Measurements from ENCODE around the gene CFAP99. TPM values are rescaled to one million over a fixed set of nuclear protein-coding genes. Genes with fewer than 3 reads are reported as not detected.

Gene CFAP99
- total and polyA plus RNA-seq, 4 experiments from 2014 or later: 0.12 to 0.19 TPM; not detected in 2

DNA sequence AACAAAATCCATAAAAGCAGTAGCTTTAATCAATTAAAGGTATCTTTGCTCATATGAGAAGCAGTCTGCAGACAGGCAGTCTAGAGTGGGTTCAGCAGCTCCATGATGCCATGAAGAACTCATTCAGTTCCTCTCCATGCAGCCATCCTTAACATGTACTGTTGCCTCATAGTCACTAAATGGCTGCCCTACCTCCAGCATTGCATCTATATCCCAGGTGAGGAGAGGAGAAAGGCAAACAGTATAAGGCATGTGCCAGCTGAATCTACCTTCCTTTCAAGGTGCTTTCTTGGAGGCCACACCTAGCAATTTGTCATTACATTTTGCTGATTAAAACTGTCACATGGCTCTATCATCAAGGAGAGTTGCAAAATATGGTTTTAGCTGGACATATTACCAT lies 13.2 kb downstream of the CFAP99 start:
- Histone ChIP-seq H3K4me3 (ENCODE audit: low read length in 2 of 2) (no peak overlapping the region), H3K9me3 (ENCODE audit: control insufficient read depth in 1 of 2, low read length in 2 of 2) (no peaks in the 10 kb centered on the region), H3K36me3 (ENCODE audit: insufficient read depth, low read length) (no peaks in the 10 kb centered on the region), H3K4me1 (ENCODE audit: insufficient read depth, low read length) (no peaks in the 10 kb centered on the region), H3K27ac (ENCODE audit: low read depth, low read length) (no peak overlapping the region), H3K27me3 (ENCODE audit: insufficient read depth, low read length) (no peaks in the 10 kb centered on the region)
- H3K36me3 Mint-ChIP-seq: no peaks in the 10 kb centered on the region
- peaks cover 3 to 4% of the 10 kb centered on the region in 2 donors for H3K27me3 Mint-ChIP-seq
- CTCF ChIA-PET (ENCODE audit: partially characterized antibody): interaction anchor here (0.8 to 1.5 kb wide), 4 partner anchors 10 to 212 kb away, joined by 3 to 5 read pairs (median 4); no protein-coding TSS in a partner anchor
- no peak overlapping the region for H3K4me3 Mint-ChIP-seq
- no peak for DNase-seq
- POLR2A ChIA-PET (ENCODE audit: partially characterized antibody): no interaction called here
- H3K4me1 Mint-ChIP-seq: no peaks in the 10 kb centered on the region
- no peak overlapping the region for H3K27ac Mint-ChIP-seq
- intact Hi-C loops (cut with micrococcal nuclease): no loop called here
- peaks cover 0 to 2% (median 0%) of the 10 kb centered on the region in 8 donors for H3K9me3 Mint-ChIP-seq

DNA sequence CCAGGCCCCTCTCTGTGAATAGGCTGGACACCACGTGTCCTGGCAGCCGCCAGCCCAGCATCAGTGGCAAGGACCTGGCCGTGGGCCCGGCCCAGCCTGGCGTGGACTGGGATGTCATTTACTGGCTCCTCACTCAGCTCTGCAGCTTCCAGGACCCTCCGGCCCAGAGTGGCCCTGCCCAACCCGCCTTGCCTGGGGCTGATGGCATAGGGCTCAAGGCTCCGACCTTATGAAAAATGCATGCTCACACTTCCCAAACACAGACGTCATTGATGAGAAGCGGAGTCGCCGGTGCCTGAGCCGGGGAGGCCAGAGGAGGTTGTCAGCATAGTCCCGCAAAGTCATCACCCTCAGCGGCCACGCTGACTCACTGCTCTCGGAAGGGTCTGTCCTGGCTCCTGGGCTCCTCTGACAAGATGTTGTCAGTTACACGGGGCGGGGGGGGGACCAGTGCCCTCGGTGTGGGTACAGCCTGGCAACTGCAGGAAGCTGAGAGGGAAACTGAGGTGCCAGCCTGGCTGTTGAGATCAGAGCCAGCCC lies 14.3 kb downstream of the CFAP99 start:
- Histone ChIP-seq H3K4me1 (ENCODE audit: insufficient read depth, low read length) (no peaks in the 10 kb centered on the region), H3K4me3 (ENCODE audit: low read length in 2 of 2) (no peak overlapping the region), H3K27ac (ENCODE audit: low read depth, low read length) (no peak overlapping the region), H3K27me3 (ENCODE audit: insufficient read depth, low read length) (no peaks in the 10 kb centered on the region), H3K36me3 (ENCODE audit: insufficient read depth, low read length) (no peaks in the 10 kb centered on the region), H3K9me3 (ENCODE audit: control insufficient read depth in 1 of 2, low read length in 2 of 2) (no peaks in the 10 kb centered on the region)
- DNase-seq: no peak
- Mint-ChIP-seq H3K4me3 (no peak overlapping the region), H3K9me3 (peaks cover 0 to 2% (median 0%) of the 10 kb centered on the region in 8 donors), H3K27ac (no peak overlapping the region), H3K27me3 (peaks cover 3 to 4% of the 10 kb centered on the region in 2 donors), H3K36me3 (no peaks in the 10 kb centered on the region), H3K4me1 (no peaks in the 10 kb centered on the region)
- CTCF ChIA-PET (ENCODE audit: partially characterized antibody): interaction anchor here (1.5 kb wide), 1 partner anchor 151 kb away, joined by 3 read pairs; no protein-coding TSS in a partner anchor
- POLR2A ChIA-PET (ENCODE audit: partially characterized antibody): no interaction called here
- intact Hi-C loops (cut with micrococcal nuclease): no loop called here

DNA sequence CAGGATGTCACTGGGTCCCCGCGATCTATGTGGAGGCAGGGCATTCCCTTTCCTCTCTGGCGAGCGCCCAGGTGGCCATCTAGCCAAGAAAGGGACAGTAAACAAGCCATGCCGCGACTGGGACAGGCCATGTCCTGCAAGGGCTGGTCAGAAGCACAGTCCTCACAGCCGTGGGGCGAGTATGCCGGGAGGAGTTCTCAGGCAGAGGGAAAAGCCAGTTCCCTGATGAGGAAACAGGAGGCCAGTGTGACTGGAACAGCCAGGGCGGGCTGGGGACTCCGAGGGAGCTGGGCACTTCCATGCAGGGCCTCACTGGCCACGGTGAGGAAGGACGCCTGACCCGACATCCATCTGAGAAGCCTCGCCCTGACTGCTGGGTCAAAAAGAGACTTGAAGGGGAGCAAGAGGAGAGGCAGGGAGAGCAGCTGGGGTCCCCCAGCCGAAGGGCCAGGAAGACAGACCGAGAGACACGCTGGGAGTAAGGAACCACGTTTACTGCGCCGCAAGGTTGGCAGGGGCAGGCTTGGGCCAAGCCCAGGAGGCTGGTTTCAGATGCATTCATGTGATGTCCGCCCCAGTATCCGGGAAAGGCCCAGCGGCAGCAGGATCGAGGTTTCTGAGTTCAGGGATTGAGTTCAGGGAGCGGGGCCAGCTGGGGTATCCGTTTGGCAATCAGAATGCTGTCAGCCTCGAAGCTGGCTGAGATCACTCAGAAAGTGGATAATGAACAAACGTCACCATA lies 15.0 kb downstream of the CFAP99 start:
- Histone ChIP-seq H3K27me3 (ENCODE audit: insufficient read depth, low read length) (no peaks in the 10 kb centered on the region), H3K36me3 (ENCODE audit: insufficient read depth, low read length) (no peaks in the 10 kb centered on the region), H3K27ac (ENCODE audit: low read depth, low read length) (no peak overlapping the region), H3K9me3 (ENCODE audit: control insufficient read depth in 1 of 2, low read length in 2 of 2) (no peaks in the 10 kb centered on the region), H3K4me1 (ENCODE audit: insufficient read depth, low read length) (no peaks in the 10 kb centered on the region), H3K4me3 (ENCODE audit: low read length in 2 of 2) (no peak overlapping the region)
- no peak overlapping the region for H3K4me3 Mint-ChIP-seq
- POLR2A ChIA-PET (ENCODE audit: partially characterized antibody): no interaction called here
- no peak overlapping the region for H3K27ac Mint-ChIP-seq
- CTCF ChIA-PET (ENCODE audit: partially characterized antibody): no interaction called here
- peaks cover 2 to 3% of the 10 kb centered on the region in 2 donors for H3K27me3 Mint-ChIP-seq
- no peaks in the 10 kb centered on the region for H3K36me3 Mint-ChIP-seq
- no peaks in the 10 kb centered on the region for H3K4me1 Mint-ChIP-seq
- DNase-seq: no peak
- intact Hi-C loops (cut with micrococcal nuclease): no loop called here
- peaks cover 0 to 2% (median 0%) of the 10 kb centered on the region in 8 donors for H3K9me3 Mint-ChIP-seq

GRCh38 chr4:2434420-2434819 lies 15.7 kb downstream of the CFAP99 start:
- H3K9me3 Mint-ChIP-seq: peaks cover 0 to 2% (median 0%) of the 10 kb centered on the region in 8 donors
- H3K9me3 ChIP-seq (ENCODE audit: control insufficient read depth in 1 of 2, low read length in 2 of 2): no peaks in the 10 kb centered on the region
- no peaks in the 10 kb centered on the region for H3K4me1 ChIP-seq (ENCODE audit: insufficient read depth, low read length)
- no peak for DNase-seq
- H3K27me3 ChIP-seq (ENCODE audit: insufficient read depth, low read length): no peaks in the 10 kb centered on the region
- H3K27ac Mint-ChIP-seq: no peak overlapping the region
- no peaks in the 10 kb centered on the region for H3K36me3 ChIP-seq (ENCODE audit: insufficient read depth, low read length)
- H3K36me3 Mint-ChIP-seq: no peaks in the 10 kb centered on the region
- no peaks in the 10 kb centered on the region for H3K27me3 Mint-ChIP-seq
- intact Hi-C loops (cut with micrococcal nuclease): no loop called here
- H3K4me1 Mint-ChIP-seq: no peaks in the 10 kb centered on the region
- H3K4me3 Mint-ChIP-seq: no peak overlapping the region
- no peak overlapping the region for H3K4me3 ChIP-seq (ENCODE audit: low read length in 2 of 2)
- CTCF ChIA-PET (ENCODE audit: partially characterized antibody): no interaction called here
- POLR2A ChIA-PET (ENCODE audit: partially characterized antibody): no interaction called here
- H3K27ac ChIP-seq (ENCODE audit: low read depth, low read length): no peak overlapping the region

GRCh38 chr4:2436301-2436700 lies 17.5 kb downstream of the CFAP99 start:
- Mint-ChIP-seq H3K4me1 (no peaks in the 10 kb centered on the region), H3K4me3 (no peak overlapping the region), H3K27me3 (no peaks in the 10 kb centered on the region), H3K27ac (peak overlapping the region in 1 of 7 donors; percentile 42), H3K36me3 (no peaks in the 10 kb centered on the region), H3K9me3 (peaks cover 0 to 2% (median 0%) of the 10 kb centered on the region in 8 donors)
- no peak for DNase-seq
- Histone ChIP-seq H3K36me3 (ENCODE audit: insufficient read depth, low read length) (no peaks in the 10 kb centered on the region), H3K27ac (ENCODE audit: low read depth, low read length) (no peak overlapping the region), H3K4me3 (ENCODE audit: low read length in 2 of 2) (no peak overlapping the region), H3K4me1 (ENCODE audit: insufficient read depth, low read length) (peaks cover under 1% of the 10 kb centered on the region), H3K9me3 (ENCODE audit: control insufficient read depth in 1 of 2, low read length in 2 of 2) (no peaks in the 10 kb centered on the region), H3K27me3 (ENCODE audit: insufficient read depth, low read length) (no peaks in the 10 kb centered on the region)
- intact Hi-C loops (cut with micrococcal nuclease): no loop called here
- ChIA-PET CTCF (ENCODE audit: partially characterized antibody) (interaction anchor here (0.9 to 10.2 kb wide), 3 partner anchors 15 to 217 kb away, joined by 3 to 84 read pairs (median 3); no protein-coding TSS in a partner anchor), POLR2A (ENCODE audit: partially characterized antibody) (interaction anchor here (1.3 kb wide), 1 partner anchor 23 kb away, joined by 5 read pairs; no protein-coding TSS in a partner anchor)

DNA sequence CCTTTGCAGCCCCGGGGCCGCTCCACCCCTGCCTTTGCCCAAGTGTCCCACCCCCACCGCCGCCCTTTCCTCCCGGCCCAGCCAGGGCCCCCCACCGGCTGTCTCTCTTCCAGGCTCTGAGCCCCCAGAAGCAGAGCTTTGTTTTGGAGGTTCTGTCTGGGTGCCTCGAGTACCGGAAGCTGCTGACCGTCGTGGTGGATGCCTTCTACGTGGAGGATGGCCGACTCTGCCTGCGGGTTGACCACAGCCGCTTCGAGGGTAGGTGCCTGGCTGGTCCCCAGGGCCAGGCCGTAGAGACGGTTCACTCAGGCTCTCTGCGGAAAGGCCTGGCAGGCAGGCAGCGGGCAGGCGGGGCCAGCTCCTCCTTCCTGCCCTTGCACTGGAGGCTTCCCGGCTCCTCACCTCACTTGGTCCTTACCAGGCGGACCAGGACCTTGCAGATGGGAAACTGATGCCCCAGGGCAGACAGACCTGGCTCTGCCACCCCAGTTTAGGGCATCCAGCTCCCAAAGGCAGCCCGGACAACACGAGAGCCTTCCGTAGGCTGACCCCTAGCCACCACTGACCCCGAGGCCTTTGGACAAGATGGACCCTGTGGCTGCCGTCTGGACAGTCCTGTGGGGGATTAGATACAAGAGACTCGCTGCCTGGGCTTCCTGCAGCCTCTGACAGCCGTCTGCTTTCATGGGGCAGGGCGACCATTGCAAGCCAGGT lies 18.2 kb downstream of the CFAP99 start:
- no peaks in the 10 kb centered on the region for H3K36me3 Mint-ChIP-seq
- H3K4me3 Mint-ChIP-seq: no peak overlapping the region
- no peak for DNase-seq

More for the DNA sequence above, 18.2 kb downstream of the CFAP99 start:
- H3K36me3 ChIP-seq (ENCODE audit: insufficient read depth, low read length): no peaks in the 10 kb centered on the region
- intact Hi-C loops (cut with micrococcal nuclease): no loop called here
- ChIA-PET CTCF (ENCODE audit: partially characterized antibody) (interaction anchor here (0.9 to 10.2 kb wide), 3 partner anchors 155 to 218 kb away, joined by 3 to 84 read pairs (median 3); no protein-coding TSS in a partner anchor), POLR2A (ENCODE audit: partially characterized antibody) (interaction anchor here (1.3 kb wide), 1 partner anchor 24 kb away, joined by 5 read pairs; no protein-coding TSS in a partner anchor)
- no peaks in the 10 kb centered on the region for H3K9me3 ChIP-seq (ENCODE audit: control insufficient read depth in 1 of 2, low read length in 2 of 2)
- no peak overlapping the region for H3K4me3 ChIP-seq (ENCODE audit: low read length in 2 of 2)
- peaks cover 6% of the 10 kb centered on the region for H3K4me1 ChIP-seq (ENCODE audit: insufficient read depth, low read length)
- no peak overlapping the region for H3K27ac ChIP-seq (ENCODE audit: low read depth, low read length)
- peaks cover 0 to 2% (median 0%) of the 10 kb centered on the region in 8 donors for H3K9me3 Mint-ChIP-seq
- H3K4me1 Mint-ChIP-seq: peaks cover 0 to 5% (median 2%) of the 10 kb centered on the region in 4 donors
- H3K27ac Mint-ChIP-seq: no peak overlapping the region
- H3K27me3 ChIP-seq (ENCODE audit: insufficient read depth, low read length): no peaks in the 10 kb centered on the region
- no peaks in the 10 kb centered on the region for H3K27me3 Mint-ChIP-seq

Measured in CD4-positive, alpha-beta memory T cell (primary cell).